HEK293T (cell line): ENCODE measurements around the gene PPM1N.

Source experiments
- BHLHE40 ChIP-seq: fragments of 450-650 bp; IDR thresholded peaks from 2 replicates; pipeline ENCODE4 v1.6.1; 2016; ENCODE audit warnings: mild to moderate bottlenecking, moderate library complexity, borderline replicate concordance
- FOXA1 ChIP-seq: fragments of 450-650 bp; IDR thresholded peaks from 2 replicates; pipeline ENCODE4 v1.6.1; 2016; ENCODE audit warnings: mild to moderate bottlenecking
- FOXM1 ChIP-seq: fragments of 450-650 bp; IDR thresholded peaks from 2 replicates; pipeline ENCODE4 v1.6.1; 2017; ENCODE audit warnings: mild to moderate bottlenecking, borderline replicate concordance
- LEF1 ChIP-seq: fragments of 450-650 bp; IDR thresholded peaks from 2 replicates; pipeline ENCODE4 v1.6.1; 2017; ENCODE audit warnings: mild to moderate bottlenecking, borderline replicate concordance
- PKNOX1 ChIP-seq: fragments of 450-650 bp; IDR thresholded peaks from 2 replicates; pipeline ENCODE4 v1.6.1; 2016
- SP1 ChIP-seq: fragments of 450-650 bp; IDR thresholded peaks from 2 replicates; pipeline ENCODE4 v1.6.1; 2017
- SUZ12 ChIP-seq: fragments of 450-650 bp; IDR thresholded peaks from 2 replicates; pipeline ENCODE4 v1.6.1; 2016; ENCODE audit warnings: mild to moderate bottlenecking

GRCh38 chr19:45507872-45508416 lies 9.7 kb downstream of the PPM1N start:
- TF ChIP-seq SUZ12 (no peak), SP1 (no peak), LEF1 (no peak), PKNOX1 (no peak), FOXM1 (no peak), FOXA1 (no peak), BHLHE40 (no peak)
